ENCODE measurements around the gene SIX2. TPM values are rescaled to one million over a fixed set of nuclear protein-coding genes. Genes with fewer than 3 reads are reported as not detected.

Gene SIX2
- total and polyA plus RNA-seq, 2 of the 13 experiments (the other 11 are each of a cell fraction or from before 2014, with no cell fraction given): not detected

DNA sequence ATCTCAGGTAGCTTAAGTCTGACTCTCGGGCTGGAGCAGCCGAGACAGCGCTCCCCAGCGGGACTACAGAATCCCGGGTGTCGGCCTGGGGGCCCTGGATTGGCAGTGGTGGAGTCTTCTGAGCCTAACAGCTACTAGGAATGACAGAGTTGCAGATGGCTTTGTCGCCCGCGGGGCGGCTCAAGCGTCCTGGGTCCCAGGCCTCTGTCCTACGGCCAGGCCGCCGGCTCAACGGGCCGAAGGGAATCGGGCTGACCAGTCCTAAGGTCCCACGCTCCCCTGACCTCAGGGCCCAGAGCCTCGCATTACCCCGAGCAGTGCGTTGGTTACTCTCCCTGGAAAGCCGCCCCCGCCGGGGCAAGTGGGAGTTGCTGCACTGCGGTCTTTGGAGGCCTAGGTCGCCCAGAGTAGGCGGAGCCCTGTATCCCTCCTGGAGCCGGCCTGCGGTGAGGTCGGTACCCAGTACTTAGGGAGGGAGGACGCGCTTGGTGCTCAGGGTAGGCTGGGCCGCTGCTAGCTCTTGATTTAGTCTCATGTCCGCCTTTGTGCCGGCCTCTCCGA lies 8.8 kb downstream of the SIX2 start:
- H3K79me2 ChIP-seq (ENCODE audit: insufficient read depth, low read length): no peaks in the 10 kb centered on the region
- no peaks in the 10 kb centered on the region for H3K9me3 ChIP-seq (ENCODE audit: low read length)
- ATAC-seq (no peak), DNase-seq (ENCODE audit: low spot score) (no peak), FAIRE-seq (no peak)
- H2AFZ ChIP-seq (ENCODE audit: low read length): no peak overlapping the region
- peaks cover 6 to 71% of the 10 kb centered on the region in 2 experiments; a peak in 4 of 5 replicates for H3K27me3 ChIP-seq (ENCODE audit: control insufficient read depth in 1 of 2, insufficient read depth in 2 of 2, low read length in 2 of 2)
- H3K9ac ChIP-seq (ENCODE audit: insufficient read depth, low read depth, low read length): no peak overlapping the region
- intact Hi-C loops (cut with micrococcal nuclease; ENCODE audit: unreplicated experiment): no loop called here
- no peaks in the 10 kb centered on the region for H3K36me3 ChIP-seq (replicated peaks in 1 of 2; ENCODE audit: control insufficient read depth in 1 of 2, insufficient read depth in 2 of 2, low read length in 2 of 2)
- POLR2A ChIA-PET: no interaction called here
- CTCF ChIA-PET (ENCODE audit: low intra/inter-chr PET ratio, low total read pairs): no interaction called here
- WGBS (ENCODE audit: low lambda C conversion rate): 81% methylated on average over 33 of the region's 36 CpGs
- no peak overlapping the region for H3K4me3 ChIP-seq (replicated peaks in 1 of 3; ENCODE audit: insufficient read depth in 1 of 3, low read depth in 2 of 3, low read length in 3 of 3)
- no peaks in the 10 kb centered on the region for H3K4me1 ChIP-seq (ENCODE audit: insufficient read depth, low read length)
- BruUV-seq (replicated peaks): no TSS peak
- in situ Hi-C loops (cut with HindIII; ENCODE audit: extremely low pct_ligation_motif_present, low pct_unique_long_range_greater_than_20kb): no loop called here
- no peaks in the 10 kb centered on the region; the same call in 1 of the 2 replicates for H4K20me1 ChIP-seq (ENCODE audit: insufficient read depth, low read length)
- no peak overlapping the region for H3K4me2 ChIP-seq (ENCODE audit: low read depth, low read length)
- no peak overlapping the region for H3K27ac ChIP-seq (ENCODE audit: extremely low read length, insufficient read depth, low read length)
- no peak for TF ChIP-seq GFI1 (CRISPR knock-in tag; IDR thresholded peaks at IDR 0.05; ENCODE audit: borderline replicate concordance)
- no peak for TF ChIP-seq ZFX (CRISPR knock-in tag; IDR thresholded peaks at IDR 0.05; ENCODE audit: low read depth)
- TF ChIP-seq, protein P1, sequence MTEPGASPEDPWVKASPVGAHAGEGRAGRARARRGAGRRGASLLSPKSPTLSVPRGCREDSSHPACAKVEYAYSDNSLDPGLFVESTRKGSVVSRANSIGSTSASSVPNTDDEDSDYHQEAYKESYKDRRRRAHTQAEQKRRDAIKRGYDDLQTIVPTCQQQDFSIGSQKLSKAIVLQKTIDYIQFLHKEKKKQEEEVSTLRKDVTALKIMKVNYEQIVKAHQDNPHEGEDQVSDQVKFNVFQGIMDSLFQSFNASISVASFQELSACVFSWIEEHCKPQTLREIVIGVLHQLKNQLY (CRISPR knock-in tag; IDR thresholded peaks at IDR 0.05): no peak
- TF ChIP-seq ZNF652 (CRISPR knock-in tag; IDR thresholded peaks at IDR 0.05; ENCODE audit: borderline replicate concordance, low read depth): no peak
- TF ChIP-seq ZNF780A (CRISPR knock-in tag; IDR thresholded peaks at IDR 0.05): no peak
- TF ChIP-seq, protein P2, sequence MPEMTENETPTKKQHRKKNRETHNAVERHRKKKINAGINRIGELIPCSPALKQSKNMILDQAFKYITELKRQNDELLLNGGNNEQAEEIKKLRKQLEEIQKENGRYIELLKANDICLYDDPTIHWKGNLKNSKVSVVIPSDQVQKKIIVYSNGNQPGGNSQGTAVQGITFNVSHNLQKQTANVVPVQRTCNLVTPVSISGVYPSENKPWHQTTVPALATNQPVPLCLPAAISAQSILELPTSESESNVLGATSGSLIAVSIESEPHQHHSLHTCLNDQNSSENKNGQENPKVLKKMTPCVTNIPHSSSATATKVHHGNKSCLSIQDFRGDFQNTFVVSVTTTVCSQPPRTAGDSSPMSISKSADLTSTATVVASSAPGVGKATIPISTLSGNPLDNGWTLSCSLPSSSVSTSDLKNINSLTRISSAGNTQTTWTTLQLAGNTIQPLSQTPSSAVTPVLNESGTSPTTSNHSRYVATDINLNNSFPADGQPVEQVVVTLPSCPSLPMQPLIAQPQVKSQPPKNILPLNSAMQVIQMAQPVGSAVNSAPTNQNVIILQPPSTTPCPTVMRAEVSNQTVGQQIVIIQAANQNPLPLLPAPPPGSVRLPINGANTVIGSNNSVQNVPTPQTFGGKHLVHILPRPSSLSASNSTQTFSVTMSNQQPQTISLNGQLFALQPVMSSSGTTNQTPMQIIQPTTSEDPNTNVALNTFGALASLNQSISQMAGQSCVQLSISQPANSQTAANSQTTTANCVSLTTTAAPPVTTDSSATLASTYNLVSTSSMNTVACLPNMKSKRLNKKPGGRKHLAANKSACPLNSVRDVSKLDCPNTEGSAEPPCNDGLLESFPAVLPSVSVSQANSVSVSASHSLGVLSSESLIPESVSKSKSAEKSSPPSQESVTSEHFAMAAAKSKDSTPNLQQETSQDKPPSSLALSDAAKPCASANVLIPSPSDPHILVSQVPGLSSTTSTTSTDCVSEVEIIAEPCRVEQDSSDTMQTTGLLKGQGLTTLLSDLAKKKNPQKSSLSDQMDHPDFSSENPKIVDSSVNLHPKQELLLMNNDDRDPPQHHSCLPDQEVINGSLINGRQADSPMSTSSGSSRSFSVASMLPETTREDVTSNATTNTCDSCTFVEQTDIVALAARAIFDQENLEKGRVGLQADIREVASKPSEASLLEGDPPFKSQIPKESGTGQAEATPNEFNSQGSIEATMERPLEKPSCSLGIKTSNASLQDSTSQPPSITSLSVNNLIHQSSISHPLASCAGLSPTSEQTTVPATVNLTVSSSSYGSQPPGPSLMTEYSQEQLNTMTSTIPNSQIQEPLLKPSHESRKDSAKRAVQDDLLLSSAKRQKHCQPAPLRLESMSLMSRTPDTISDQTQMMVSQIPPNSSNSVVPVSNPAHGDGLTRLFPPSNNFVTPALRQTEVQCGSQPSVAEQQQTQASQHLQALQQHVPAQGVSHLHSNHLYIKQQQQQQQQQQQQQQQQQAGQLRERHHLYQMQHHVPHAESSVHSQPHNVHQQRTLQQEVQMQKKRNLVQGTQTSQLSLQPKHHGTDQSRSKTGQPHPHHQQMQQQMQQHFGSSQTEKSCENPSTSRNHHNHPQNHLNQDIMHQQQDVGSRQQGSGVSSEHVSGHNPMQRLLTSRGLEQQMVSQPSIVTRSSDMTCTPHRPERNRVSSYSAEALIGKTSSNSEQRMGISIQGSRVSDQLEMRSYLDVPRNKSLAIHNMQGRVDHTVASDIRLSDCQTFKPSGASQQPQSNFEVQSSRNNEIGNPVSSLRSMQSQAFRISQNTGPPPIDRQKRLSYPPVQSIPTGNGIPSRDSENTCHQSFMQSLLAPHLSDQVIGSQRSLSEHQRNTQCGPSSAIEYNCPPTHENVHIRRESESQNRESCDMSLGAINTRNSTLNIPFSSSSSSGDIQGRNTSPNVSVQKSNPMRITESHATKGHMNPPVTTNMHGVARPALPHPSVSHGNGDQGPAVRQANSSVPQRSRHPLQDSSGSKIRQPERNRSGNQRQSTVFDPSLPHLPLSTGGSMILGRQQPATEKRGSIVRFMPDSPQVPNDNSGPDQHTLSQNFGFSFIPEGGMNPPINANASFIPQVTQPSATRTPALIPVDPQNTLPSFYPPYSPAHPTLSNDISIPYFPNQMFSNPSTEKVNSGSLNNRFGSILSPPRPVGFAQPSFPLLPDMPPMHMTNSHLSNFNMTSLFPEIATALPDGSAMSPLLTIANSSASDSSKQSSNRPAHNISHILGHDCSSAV (CRISPR knock-in tag; IDR thresholded peaks at IDR 0.05; ENCODE audit: borderline replicate concordance): no peak
- TF ChIP-seq SAP130 (CRISPR knock-in tag; IDR thresholded peaks at IDR 0.05; ENCODE audit: low read depth): no peak
- TF ChIP-seq, protein P3, sequence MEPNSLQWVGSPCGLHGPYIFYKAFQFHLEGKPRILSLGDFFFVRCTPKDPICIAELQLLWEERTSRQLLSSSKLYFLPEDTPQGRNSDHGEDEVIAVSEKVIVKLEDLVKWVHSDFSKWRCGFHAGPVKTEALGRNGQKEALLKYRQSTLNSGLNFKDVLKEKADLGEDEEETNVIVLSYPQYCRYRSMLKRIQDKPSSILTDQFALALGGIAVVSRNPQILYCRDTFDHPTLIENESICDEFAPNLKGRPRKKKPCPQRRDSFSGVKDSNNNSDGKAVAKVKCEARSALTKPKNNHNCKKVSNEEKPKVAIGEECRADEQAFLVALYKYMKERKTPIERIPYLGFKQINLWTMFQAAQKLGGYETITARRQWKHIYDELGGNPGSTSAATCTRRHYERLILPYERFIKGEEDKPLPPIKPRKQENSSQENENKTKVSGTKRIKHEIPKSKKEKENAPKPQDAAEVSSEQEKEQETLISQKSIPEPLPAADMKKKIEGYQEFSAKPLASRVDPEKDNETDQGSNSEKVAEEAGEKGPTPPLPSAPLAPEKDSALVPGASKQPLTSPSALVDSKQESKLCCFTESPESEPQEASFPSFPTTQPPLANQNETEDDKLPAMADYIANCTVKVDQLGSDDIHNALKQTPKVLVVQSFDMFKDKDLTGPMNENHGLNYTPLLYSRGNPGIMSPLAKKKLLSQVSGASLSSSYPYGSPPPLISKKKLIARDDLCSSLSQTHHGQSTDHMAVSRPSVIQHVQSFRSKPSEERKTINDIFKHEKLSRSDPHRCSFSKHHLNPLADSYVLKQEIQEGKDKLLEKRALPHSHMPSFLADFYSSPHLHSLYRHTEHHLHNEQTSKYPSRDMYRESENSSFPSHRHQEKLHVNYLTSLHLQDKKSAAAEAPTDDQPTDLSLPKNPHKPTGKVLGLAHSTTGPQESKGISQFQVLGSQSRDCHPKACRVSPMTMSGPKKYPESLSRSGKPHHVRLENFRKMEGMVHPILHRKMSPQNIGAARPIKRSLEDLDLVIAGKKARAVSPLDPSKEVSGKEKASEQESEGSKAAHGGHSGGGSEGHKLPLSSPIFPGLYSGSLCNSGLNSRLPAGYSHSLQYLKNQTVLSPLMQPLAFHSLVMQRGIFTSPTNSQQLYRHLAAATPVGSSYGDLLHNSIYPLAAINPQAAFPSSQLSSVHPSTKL (CRISPR knock-in tag; IDR thresholded peaks at IDR 0.05): no peak
- TF ChIP-seq SRSF9 (IDR thresholded peaks at IDR 0.05; ENCODE audit: borderline replicate concordance, insufficient read depth, low read depth, low read length, poor library complexity, severe bottlenecking): no peak
- no peak for TF ChIP-seq JARID2 (CRISPR knock-in tag; IDR thresholded peaks at IDR 0.05; ENCODE audit: insufficient replicate concordance)
- no peak for TF ChIP-seq ATF7 (IDR thresholded peaks at IDR 0.05)
- no peak for TF ChIP-seq ATF7 (CRISPR knock-in tag; IDR thresholded peaks at IDR 0.05)
- TF ChIP-seq HMG20A (CRISPR knock-in tag; IDR thresholded peaks at IDR 0.05; ENCODE audit: borderline replicate concordance): no peak

Measured in HepG2 (cell line).